Measurements from ENCODE around the gene ZNF549.

Gene ZNF549

GRCh38 chr19:57570707-57571106 lies 43.6 kb downstream of the ZNF549 start:
- no peak for DNase-seq

DNA sequence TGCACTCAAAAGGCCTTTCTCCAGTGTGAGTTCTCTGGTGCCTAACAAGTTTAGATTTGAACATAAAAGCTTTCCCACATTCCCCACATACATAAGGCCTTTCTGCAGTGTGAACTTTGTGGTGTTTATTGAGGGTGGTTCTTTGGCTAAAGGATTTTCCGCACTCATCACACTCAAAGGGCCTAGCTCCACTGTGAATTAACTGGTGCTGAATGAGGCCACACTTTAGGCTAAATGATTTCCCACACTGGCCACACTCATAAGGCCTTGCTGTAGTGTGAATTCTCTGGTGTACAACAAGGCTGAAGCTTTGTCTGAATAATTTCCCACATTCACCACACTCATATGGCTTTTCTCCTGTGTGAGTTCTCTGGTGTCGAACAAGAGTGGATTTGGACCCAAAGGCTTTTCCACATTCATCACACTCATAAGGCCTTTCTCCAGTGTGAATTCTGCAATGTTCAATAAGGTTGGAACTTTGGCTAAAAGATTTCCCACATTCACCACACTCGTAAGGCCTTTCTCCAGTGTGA lies 45.3 kb downstream of the ZNF549 start:
- DNase-seq, result no peak

- DNase-seq, result no peak
These were observed 49.5 kb downstream of the ZNF549 start for GRCh38 chr19:57576661-57577060.

DNA sequence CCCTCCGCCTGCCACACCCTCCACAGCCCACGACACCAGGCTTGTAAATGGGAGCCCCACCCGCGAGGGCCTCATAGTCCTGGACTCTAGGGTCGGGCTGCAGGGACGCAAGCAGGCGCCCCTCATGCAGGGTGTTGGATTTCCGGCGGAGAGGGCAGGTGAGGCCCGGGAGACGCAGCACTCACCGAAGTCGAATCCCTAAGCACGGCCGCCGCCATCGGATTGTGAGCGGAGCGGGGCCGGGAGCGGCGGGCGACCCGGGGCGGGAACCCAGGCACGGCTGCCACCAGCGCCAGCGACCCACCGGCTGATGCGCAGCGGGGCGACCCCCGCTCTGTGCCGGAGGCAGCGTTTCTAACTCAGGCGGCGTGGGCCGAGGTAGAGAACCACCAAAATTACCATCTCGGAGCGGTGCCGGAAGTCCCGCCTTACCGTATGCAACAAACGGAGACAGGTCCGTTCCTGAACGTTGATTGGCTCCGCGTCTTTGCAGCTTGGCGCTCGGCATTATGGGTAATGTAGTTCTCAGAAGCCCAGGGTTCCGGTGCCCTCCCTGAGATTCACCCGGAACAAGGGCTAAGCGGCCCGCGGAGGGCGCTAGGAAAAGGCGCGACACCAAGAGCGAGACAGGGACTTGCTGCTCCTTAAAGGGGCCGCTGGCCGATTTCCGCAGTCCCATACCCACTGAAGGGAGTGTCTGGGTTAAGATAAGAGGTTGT lies 51.5 kb downstream of the ZNF549 start, which contains the start of gene ZNF416:
Gene ZNF416, minus strand, starts transcription at position 425 of the 719 bp plus-strand sequence. Its CDS starts 207 bp downstream, at position 218.
- DNase-seq, result peak; percentile 99

- no peak for DNase-seq
These were observed 56.0 kb downstream of the ZNF549 start for GRCh38 chr19:57583104-57583520.

- peak; percentile 92 for DNase-seq
These were observed 56.6 kb downstream of the ZNF549 start, which contains the start of gene ZIK1 for GRCh38 chr19:57583521-57584416. Gene ZIK1 (plus strand): TSS chr19:57584145. CDS start chr19:57584357, 212 bp downstream.

DNA sequence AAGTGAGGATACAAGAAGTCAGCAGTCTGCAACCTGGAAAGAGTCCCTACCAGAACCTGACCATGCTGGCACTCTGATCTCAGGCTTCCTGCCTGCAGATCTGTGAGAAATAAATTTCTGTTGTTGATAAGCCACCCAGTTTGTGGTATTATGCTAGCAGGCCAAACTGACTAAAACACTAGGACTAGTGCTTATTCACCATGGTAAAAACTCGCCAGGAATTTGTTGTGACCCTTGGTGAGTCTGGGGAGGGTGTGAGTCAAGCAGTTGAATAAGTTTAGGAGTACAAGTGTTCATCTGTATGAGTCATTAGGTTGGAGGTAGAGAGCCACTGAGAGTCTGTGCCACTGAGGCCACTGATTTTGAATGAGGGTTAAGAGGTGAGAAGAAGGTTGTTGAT lies 60.4 kb downstream of the ZNF549 start:
- DNase-seq, result no peak

DNA sequence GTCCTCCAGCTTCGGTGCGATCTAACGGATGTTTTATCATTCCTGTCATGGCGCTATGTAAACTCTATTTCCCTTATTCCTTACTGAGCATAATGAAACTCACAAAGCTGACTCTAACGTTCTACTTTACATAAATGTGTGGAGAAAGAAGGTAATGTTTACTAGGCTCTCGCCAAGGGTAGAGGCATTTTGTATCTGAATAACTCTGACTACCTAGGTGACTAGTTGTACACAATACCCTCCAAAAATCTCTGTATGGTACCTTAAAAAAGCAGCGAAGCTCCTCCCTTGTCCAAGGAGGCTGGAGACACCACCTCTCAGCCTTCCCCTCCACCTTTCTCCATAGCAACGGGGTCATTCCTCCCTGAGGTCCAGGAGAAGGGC lies 72.2 kb downstream of the ZNF549 start:
- DNase-seq, result no peak

DNA sequence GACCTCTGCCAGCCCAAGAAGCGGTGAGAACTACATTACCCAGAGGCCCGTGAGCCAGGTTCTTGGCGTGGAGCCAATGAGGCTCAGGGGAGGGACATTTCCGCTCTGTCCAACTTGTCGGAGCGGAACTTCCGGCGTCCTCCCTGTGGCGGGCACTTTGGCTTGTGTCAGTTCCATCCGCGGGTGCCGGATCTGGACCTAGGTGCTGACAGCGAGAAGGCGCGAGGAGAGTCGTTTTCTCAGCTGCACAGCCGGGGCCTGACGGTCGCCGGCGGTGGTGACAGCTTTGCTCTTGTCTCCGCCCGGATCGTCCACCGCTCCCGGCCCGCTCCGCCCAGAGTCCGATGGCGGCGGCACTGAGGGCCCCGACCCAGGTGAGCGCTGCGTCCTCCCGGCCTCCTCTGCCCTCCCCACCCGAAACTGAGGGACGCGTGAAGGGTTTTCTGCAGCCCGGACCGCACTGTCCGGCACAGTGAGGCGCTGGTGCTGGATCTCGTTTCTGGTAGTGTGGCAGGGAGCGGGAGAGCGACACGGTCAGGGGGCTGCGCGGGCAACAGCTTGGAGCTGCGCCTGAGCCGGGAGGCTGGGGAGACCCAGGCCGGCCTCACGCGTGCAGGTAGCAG lies 72.7 kb downstream of the ZNF549 start, which contains the start of gene ZNF530:
Gene ZNF530, plus strand, starts transcription at position 125 of the 623 bp plus-strand sequence. CDS start 4,461 bp downstream, outside the sequence.
- peak; percentile 88 for DNase-seq

DNA sequence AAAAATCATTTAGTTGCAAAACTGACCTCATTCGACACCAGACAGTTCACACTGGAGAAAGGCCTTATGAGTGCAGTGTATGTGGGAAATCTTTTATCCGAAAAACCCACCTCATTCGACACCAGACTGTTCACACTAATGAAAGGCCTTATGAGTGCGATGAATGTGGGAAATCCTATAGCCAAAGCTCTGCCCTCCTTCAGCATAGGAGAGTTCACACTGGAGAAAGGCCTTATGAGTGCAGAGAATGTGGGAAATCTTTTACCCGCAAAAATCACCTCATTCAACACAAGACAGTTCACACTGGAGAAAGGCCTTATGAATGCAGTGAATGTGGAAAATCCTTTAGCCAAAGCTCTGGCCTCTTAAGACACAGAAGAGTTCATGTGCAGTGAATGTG lies 79.8 kb downstream of the ZNF549 start:
- DNase-seq, result no peak
